Stimulated activated CD8-positive, alpha-beta memory T cell treated with anti-CD3 and anti-CD28 coated beads, Interleukin-15, amount 100 ng/mL, for 24 hours (primary cell): ENCODE data around the gene NEDD4L.

ENCODE experiments used
- DNase-seq: peaks from one replicate; pipeline ENCODE4 v3.0.0-alpha.2; 2020; ENCODE audit warnings: low read depth

The NEDD4L gene

DNA sequence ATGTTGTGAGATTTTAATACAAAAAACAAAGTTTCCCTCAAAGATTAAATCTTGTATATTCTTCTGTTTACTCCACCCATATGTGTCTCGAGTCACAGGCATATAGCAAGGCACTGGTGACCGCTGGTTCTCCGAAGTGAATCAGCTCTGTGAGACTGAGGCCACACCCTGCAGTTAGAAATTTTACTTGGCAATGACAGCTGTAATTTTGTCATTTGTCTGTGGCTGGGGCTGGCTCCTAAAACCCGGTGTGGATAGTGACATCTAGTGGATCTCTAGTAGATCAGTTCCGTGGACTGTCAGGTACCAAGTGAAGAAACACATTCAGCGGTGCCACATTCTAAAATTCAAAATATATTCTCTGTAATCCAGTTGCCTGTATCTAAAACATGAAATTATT, 278.0 kb downstream of the NEDD4L start:
- no peak for DNase-seq

DNA sequence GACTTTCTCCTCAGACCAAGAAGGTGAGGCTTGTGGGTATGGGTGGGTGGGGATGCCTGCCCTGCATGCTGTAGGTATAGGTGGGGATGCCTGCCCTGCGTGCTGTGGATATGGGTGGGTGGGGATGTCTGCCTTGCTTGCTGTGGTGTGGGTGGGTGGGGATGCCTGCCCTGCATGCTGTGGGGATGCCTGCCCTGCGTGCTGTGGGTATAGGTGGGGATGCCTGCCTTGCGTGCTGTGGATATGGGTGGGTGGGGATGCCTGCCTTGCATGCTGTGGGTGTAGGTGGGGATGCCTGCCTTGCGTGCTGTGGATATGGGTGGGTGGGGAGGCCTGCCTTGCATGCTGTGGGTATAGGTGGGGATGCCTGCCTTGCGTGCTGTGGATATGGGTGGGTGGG, 278.4 kb downstream of the NEDD4L start:
- DNase-seq = no peak

DNA sequence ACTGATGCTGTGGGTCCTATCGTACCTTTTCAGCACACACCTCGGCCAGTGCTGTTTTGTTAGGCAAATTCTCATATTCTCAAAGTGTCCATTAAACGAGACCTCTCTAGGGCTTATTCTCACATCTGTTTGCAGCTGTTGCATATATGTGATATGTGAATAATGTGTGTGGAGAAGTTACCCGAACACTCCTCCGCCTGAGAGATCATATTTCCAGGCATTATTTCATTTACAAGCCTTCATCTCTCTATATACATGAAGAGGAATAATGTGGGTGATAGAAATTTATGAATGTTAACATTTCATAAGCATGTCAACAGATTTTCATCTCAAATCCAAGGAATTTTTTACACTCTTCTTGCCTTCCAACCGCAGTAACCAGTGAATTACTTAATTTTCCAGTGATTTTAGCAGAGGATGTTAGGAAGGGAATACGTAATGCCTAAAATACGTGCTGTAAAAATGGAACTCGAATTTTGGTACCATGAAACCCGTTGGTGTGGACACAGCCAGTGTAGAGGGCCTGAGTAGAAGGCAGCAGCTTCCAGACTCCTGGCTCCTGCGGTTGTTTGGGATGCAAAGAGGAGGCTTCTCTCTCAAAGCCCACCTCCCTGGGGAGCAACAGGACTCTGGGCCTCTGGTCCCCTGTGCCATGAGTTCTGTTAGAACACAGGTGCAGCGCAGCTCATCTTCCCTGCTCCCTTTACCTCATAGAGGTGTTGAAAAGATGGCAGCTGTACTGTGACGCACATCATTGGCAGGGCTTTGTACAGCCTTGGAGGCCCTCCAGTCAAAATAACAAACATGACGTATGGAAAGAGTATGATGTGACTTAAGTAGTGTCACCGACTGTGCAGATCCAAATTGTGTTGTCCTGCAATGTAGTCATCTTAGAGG, 280.1 kb downstream of the NEDD4L start:
- DNase-seq = no peak

DNA sequence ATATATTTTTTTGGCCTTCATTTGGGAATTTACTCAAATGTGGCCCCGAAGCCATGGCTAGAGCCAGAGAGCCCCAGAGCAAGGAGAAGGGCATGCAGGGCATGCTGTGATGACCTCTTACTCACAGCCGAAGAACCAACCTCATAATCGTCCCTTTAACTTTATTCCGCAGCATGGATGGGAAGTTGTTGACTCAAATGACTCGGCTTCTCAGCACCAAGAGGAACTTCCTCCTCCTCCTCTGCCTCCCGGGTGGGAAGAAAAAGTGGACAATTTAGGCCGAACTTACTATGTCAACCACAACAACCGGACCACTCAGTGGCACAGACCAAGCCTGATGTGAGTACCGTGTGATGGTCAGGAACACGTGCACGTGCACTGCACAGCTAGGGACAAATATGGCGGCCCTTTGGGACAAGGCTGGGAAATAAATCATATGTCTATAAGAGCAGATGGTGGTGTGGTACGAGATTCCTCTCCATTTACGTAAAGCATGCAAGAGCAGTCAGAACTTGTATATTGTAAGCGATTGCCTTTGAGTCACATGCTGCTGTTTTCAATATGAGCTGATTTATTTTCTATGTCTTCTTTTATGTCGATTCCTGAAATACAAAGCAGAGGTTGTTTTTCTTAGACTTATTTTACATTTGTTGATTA, 280.9 kb downstream of the NEDD4L start:
- no peak for DNase-seq

DNA sequence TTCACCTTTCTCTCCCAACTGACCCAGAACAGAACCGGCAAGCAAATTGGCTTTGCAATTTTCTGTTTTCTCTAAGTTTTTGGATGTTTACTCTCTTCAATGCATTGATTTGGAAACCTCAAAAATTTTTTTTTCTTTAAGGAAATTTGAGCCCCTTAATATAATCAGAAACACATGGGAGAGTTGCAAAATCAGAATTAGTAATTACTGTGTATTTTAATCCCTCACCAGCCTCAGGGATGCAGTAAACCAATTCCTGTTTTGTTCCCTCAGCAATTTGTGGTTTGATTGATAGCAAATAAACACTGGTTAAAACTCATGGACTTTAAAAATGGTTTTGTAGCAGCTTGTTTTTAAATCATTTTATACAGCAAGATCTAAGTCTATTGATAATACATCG, 281.5 kb downstream of the NEDD4L start:
- no peak for DNase-seq

DNA sequence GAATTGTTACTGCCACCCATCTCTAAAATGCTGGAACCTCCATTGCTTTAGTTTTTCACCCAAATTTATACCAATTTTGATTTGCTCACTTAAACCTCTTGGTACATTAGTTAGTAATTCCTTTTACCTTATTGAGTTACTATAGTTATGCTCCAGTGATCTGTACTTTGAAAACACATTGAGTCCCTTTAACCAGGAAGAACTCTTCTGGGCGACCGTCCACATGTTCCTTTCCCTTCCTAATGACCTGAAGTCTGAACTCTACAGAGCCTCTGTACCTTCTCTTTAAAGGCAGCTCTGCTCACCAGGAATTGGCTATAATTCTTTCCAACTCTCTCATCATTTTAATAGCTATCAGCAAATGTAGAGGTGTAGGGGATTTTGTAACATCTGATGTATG, 290.0 kb downstream of the NEDD4L start:
- DNase-seq = no peak

DNA sequence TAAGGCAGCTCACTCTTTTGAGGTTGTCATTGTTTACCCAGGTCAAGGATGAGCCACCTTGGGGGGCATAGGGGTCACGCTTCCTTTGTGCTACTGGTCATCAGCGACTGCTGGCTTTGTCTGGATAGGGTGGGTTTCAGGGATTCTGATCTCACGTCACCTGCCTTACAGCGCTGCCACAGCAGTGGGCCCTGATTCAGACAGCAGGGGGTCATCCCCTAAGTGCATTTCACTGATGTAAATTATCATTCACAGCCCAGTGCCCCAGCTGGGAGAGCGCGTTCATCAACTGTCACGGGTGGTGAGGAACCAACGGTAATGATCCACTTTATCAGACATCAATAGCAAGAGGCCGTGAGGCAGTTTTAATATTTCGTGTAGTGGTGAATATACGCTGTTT, 291.2 kb downstream of the NEDD4L start:
- no peak for DNase-seq

DNA sequence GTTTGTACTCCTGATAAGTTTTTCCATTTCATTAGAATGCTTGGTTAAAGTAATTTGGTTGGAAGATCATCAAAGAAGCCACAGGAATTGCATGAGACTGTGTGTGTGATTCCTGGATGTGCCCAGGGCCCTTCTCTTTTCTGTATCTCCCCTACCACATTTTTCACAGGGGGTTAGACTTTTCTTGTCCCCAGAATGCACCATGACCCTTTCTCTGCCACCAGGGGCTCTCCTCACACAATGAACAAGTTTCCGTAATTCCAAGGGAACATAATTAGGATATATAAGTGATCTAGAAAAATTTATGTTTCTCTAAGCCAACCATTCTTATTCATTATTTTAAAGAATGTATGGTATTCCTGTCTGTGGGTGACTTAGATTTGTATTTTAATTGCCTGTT, 291.8 kb downstream of the NEDD4L start:
- DNase-seq = no peak

DNA sequence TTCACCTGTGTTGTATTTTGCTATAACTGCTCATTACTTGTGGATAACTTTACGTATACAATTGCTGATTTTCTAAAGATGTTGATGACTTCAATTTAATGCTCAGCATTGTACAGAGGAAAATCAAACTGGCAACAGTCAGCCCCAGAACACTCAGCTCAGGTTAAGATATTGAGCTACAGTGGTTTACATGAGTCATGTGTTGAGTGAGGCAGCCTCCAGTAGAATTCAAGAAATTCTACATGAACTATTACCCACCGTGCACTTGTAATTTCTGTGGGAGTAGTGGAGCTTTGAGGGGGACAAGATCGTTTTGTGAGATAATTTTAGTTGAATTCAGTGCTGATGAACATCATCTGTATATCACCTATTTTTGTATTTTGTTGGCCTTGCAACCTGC, 292.6 kb downstream of the NEDD4L start:
- DNase-seq = no peak

DNA sequence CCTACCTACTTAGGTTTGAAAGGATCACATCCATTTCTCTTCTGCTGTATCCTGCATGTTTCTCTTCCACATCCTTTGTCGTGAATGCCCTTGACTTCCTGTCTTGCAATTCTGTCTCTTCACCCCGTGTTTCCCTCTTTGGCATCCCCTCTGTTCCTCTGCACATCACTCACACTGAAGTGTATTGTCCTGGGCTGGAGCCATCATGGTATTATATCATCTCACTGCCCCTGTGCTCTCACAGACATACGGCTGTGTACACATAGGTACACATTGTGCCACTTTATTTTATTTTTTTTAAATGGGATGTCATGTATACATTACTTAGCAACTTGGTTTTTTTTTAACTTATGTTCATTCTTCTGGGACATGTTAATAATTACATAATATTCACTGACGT, 293.3 kb downstream of the NEDD4L start:
- DNase-seq = no peak

DNA sequence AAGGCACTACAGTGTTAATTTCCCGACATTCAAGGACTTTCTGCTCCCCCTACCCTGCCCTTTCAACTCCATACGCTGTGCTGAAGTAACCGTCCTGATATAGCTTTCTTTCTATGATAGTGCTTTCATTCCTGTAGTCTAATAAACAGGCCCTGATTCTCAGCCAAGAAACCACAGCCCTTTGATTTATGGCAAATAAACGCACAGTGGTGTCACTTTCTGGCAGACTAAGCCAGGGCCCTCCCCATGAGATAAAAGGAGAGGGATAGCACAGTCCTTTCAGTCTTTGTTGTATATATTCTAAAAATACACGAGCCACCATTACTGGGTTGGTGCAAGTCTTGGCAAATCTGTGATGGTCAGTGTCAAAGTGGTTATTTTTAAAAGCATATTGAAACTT, 293.7 kb downstream of the NEDD4L start:
- no peak for DNase-seq

DNA sequence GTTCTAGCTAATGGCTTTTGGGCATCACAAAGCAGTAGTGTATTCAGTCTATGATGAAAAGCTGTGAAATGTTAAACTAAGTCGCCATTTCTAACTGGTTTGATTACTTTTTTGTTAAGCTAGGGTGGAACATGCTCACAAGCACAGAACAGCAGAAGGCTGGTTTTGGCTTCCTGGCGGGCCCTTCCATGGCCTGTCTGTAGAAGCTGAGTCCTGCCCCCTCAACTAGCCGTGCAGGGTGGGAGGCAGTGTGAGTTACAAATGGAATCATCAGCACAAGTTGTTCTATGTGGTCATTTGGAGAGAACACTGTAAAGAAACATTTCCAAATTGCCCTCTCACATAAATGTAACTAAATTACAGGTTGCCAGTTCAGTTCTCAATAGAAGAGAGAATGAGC, 294.1 kb downstream of the NEDD4L start:
- DNase-seq = no peak

DNA sequence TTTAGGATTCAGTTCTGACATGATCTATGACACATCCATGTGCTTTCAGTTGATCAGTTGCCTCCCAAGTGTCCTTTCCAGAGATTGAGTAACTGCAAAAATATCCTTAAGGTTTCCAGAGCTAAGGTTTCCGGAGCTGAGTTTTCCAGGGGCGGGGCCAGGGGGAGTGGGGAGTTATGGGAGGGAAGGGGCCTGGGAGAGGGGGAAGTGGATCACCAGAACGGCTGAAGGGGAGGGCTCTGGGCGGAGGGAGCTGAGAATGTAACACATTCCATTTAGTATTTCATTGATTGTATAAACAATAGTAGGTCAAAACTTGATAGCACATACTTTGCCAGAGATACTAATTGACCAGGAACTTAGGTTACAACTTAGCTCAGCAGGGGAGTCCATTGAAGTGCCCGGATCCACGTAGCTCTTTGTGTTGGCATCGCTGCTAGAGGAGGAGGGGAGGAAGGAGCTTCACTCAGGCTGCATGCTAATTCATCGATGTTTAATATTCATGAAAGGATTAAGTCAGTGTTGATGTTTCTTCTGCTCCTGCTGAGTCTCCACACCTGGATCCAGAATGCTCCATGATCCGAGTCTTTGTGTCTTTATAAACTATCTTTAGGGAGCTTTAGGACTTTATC, 295.1 kb downstream of the NEDD4L start:
- DNase-seq = no peak

DNA sequence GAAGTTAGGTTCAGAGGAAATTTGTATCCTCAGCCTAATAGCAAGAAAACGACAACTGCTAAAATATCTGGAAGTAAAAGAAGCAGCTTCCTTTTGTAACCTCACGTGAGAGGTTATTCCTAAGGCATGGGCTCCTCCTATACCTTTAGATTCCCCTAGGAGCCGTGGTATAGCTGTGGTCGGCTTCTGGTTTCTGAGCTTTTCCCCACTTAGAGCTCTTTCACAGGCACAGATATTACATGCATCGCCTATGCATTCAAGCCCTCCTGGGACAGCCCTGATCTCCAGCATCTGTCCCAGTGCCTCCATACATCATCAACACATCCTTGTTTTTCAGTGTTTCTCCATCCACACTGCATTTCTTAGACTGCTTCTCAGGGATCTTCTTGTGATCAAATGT, 295.9 kb downstream of the NEDD4L start:
- DNase-seq = no peak

DNA sequence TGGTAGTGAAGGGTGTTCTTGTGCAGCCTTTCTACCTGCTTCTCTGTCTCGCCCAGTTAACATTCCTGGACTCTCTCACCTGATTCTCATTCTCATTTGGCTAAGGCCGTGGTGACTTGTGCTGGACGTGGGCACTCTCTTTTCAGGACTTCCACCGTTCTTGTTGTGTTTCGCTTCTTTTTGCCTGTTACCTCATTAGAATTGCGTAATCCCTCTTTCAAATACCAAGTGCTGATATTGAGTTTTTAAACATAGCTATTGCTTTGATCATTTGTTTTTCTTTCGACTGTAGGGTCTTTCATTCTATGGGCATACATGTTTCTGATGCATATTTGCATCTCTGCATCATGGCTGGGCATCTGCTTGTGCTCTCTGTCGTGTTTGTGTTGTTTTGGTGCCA, 297.9 kb downstream of the NEDD4L start:
- no peak for DNase-seq

DNA sequence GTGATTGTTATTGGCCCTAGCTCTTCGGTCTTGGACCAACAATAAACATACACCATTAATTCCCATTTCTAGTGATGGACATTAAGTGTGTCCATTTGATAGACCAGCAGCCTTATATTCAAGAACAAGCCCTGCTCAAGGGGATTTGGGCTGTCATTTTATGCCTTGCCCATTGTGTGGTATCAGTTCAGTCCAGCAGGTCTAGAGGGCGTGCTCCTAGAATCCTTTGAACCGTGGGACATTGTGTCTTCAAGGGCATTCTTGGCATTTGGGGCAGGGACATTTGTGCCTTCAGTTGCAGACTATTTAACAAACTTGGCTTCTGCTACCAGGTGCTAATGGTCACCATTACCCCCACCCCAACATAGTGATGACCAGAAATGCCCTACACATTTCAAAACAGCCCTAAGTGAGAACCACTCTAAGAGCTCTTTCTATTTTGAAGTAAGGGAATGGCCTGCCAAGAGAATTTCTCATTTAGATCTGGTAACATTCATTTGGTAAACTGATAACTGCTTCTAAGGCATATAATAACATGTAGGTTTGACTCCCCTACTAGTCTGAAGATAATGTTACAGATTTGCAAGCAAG, 300.1 kb downstream of the NEDD4L start:
- no peak for DNase-seq

DNA sequence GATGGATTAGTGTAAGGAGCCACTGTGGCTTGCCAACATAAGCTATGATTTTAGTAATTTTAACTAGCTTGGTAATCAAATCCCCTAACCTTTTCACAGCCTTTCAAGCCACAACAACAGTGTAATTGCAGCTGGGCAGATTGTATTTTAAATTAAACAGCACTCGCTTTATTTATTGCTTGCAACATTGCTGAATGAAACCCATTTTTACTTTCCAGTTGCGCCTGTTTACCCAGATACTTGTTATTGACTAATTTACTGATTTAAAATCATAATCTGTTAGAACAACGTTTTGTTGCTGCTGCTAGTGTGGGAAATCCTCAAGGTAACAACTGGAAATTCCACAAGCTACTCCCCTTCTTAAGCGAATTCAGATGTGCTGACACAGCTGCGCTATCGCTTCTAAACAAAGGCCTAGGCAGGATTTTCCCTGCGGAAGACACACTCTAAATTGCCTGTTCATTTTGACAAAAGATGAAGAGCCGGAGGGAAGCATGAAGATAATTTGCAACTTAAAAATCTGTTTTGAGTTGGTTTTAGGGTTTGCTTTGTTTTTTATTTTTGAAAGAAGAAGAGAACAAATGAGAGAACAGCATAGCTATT, 300.9 kb downstream of the NEDD4L start:
- no peak for DNase-seq

DNA sequence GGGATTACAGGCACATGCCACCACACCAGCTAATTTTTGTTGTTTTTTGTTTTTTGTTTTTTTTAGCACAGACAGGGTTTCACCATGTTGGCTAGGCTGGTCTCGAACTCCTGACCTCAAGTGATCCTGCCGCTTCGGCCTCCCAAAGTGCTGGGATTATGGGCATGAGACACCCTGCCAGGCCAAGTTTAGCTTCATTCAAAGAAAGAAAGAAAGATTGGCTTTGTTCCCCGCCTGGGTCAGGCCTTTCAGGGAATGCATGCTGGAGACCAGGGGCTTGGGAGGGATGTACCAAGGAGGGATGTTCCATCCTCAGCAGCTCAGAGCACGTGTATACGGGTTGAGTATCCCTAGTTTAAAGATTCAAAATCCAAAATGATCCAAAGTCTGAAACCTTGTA, 301.8 kb downstream of the NEDD4L start:
- no peak for DNase-seq

DNA sequence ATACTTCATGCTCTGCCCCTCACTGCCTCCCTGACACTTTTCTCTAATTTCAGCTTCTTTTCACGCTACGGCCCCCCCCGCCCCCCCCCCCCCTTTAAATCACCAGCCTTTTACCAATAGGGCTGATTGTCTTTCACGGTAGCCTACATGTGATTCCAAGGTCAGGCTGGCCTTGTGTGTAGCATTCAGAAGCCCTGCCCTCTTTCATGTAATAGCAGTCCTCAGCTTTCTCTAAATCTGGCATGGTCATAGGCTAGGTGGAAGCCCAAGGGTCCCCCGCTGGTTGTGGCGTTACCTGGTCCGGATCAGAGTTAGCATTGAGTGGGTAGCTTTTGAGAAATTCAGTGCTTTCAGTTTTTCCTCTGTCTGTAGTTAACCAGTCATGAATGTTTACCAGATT, 303.1 kb downstream of the NEDD4L start:
- no peak for DNase-seq

DNA sequence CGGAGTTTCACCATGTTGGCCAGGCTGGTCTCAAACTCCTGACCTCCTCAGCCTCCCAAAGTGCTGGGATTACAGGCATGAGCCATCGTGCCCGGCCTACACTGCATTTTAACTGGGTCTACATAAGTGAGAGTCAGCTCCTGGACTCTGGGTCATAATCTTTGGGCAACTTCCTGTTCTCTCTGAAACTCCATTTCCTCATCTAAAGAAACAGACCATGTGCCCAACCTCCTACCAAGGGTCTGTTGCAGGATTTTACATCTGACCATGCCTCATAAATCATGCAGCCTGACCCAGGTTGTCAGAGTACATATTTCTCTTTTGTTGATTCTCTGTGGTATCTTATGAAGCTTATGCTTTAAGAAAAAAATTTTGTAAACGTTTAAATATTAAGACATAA, 304.5 kb downstream of the NEDD4L start:
- no peak for DNase-seq

DNA sequence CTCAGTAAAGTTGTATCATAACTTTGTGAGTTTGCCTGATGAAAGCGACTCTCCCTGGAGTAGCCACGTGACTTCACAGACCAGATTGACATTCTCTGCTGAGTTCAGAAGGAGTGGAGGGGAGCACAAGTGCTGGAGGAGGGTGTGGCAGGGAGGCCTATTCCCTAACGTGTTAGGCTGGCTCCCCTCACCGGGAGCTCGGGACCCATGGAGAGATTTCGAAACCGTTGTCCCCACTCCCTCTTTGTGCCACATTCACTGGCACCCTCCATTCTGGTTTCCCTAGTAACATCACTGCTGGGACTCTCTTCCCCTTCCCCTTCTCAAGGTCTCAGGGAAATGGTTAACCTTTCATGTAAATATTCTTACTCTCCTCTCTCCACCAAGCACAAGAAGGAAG, 304.9 kb downstream of the NEDD4L start:
- no peak for DNase-seq

DNA sequence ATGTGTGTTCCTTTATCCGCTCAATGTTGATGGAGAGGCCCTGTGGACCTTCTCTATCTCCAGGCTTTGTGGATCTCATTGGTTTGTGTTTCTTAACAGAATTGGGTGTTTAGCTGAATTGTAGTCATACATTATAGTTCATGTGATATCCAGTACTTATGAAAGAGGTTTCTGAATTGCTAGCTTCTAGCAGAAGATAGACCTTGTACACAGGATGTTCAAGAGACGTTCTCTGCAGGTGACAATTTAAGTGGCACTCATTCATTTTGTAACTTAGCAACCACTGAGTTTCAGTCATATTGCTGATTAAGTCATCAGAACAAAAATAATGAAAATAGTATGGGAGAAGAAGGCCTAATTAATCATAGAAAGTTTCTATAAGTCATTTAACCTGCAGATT, 305.6 kb downstream of the NEDD4L start:
- no peak for DNase-seq

DNA sequence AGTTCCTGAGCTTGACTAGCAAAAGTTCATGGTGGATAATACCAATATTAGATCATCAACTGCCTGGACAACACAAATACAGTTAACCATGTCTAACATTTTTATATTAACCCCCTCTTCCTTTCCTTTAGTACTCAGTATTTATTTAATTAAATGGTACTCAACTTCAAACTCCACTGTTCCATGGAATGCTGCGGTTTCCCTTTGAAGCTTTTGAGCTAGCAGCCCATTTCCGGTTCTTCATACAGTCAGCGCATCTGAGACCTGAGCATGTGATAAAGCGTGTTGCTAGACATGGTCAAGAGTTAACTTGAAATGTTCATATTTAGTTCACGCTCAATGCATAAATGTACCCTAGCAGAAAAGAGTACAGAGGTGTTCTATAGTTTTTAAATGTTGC, 306.5 kb downstream of the NEDD4L start:
- DNase-seq = no peak
